CD8-positive, alpha-beta memory T cell (primary cell): ENCODE results near the gene CDC73. TPM values are rescaled to one million over a fixed set of nuclear protein-coding genes. Genes with fewer than 3 reads are reported as not detected.
"Not testable (repeated sequence)": the region's sequence is repeated elsewhere in the genome, so short reads cannot be mapped to it uniquely, and the experiment has no call there.

ENCODE experiments used
- CTCF ChIA-PET: fragments of 350-600 bp; sonication (Branson Sonifier 250); formaldehyde crosslinking; loops from one replicate; lab custom pipeline; 2021; ENCODE audit warnings: antibody characterized with exemption; lab: Charles Lee
- POLR2A ChIA-PET: fragments of 350-600 bp; sonication (Branson Sonifier 250); formaldehyde crosslinking; loops from one replicate; lab custom pipeline; 2021; ENCODE audit warnings: antibody characterized with exemption; lab: Charles Lee
- DNase-seq, 5 donors: peaks; one replicate each; pipeline versions ENCODE4 v3.0.0 to v3.0.0-alpha.2; 2020 to 2022; ENCODE audit warnings: mixed read lengths in 1 of 5
- H3K27ac ChIP-seq: one replicate; pipeline ENCODE4 v1.7.0; 2013; ENCODE audit warnings: low read depth, mild to moderate bottlenecking, low read length, moderate library complexity
- H3K27me3 ChIP-seq: 2 replicates; pipeline ENCODE4 v1.7.0; 2013; ENCODE audit warnings: low read length, mild to moderate bottlenecking; ENCODE audit not compliant: insufficient read depth, poor library complexity, severe bottlenecking
- H3K36me3 ChIP-seq: 2 replicates; pipeline ENCODE4 v1.7.0; 2013; ENCODE audit warnings: mild to moderate bottlenecking, low read length, moderate library complexity; ENCODE audit not compliant: insufficient read depth
- H3K4me1 ChIP-seq: 2 replicates; pipeline ENCODE4 v1.7.0; 2013; ENCODE audit warnings: mild to moderate bottlenecking, low read length, moderate library complexity; ENCODE audit not compliant: insufficient read depth
- H3K4me3 ChIP-seq: 2 replicates; pipeline ENCODE4 v1.7.0; 2013; ENCODE audit warnings: mild to moderate bottlenecking, low read length
- H3K9me3 ChIP-seq: 2 replicates; pipeline ENCODE4 v1.7.0; 2013; ENCODE audit warnings: mild to moderate bottlenecking, low read length
- H3K27ac Mint-ChIP-seq, 8 donors: one replicate each; pipeline ENCODE4 v1.8.0; 2020 to 2021; ENCODE audit warnings: mixed read lengths in 8 of 8, mild to moderate bottlenecking in 6 of 8, inconsistent platforms in 3 of 8, moderate library complexity in 3 of 8
- H3K27me3 Mint-ChIP-seq, 2 donors: one replicate each; pipeline ENCODE4 v1.8.0; 2020 to 2021; ENCODE audit warnings: mixed read lengths in 2 of 2, mild to moderate bottlenecking in 1 of 2, moderate library complexity in 1 of 2
- H3K36me3 Mint-ChIP-seq, 3 donors: one replicate each; pipeline ENCODE4 v1.8.0; 2020 to 2021; ENCODE audit warnings: mixed read lengths in 3 of 3, inconsistent platforms in 1 of 3, mild to moderate bottlenecking in 1 of 3
- H3K4me1 Mint-ChIP-seq, 3 donors: one replicate each; pipeline ENCODE4 v1.8.0; 2020 to 2021; ENCODE audit warnings: mixed read lengths in 3 of 3, inconsistent platforms in 1 of 3, mild to moderate bottlenecking in 1 of 3
- H3K4me3 Mint-ChIP-seq, 7 donors: one replicate each; pipeline ENCODE4 v1.8.0; 2020 to 2021; ENCODE audit warnings: mixed read lengths in 7 of 7, mild to moderate bottlenecking in 6 of 7, moderate library complexity in 4 of 7, inconsistent platforms in 2 of 7
- H3K9me3 Mint-ChIP-seq, 5 donors: one replicate each; pipeline ENCODE4 v1.8.0; 2020 to 2022; ENCODE audit warnings: mixed read lengths in 5 of 5, mild to moderate bottlenecking in 3 of 5, moderate library complexity in 2 of 5, inconsistent platforms in 1 of 5
- polyA plus RNA-seq: library from polyadenylated mRNA; unstranded; fragments of 300-500 nt; fragmentation: Illumina TruSeq; gene quantifications from one replicate; pipeline ENCODE4 v1.2.3, GENCODE V29; 2021
- total RNA-seq, 2 experiments: library from RNA; stranded (reverse); gene quantifications; one replicate each; pipeline ENCODE4 v1.2.3, GENCODE V29; 2021

The CDC73 gene
- total and polyA plus RNA-seq, 3 experiments from 2014 or later: 58.5 to 63.8 (median 59.8) TPM

GRCh38 chr1:193216920-193217319 is 95.1 kb downstream of the CDC73 start:
- DNase-seq: no peak
- no peaks in the 10 kb centered on the region for H3K36me3 ChIP-seq
- POLR2A ChIA-PET: no interaction called here
- H3K4me1 Mint-ChIP-seq: peaks cover 11 to 35% (median 27%) of the 10 kb centered on the region in 3 donors
- H3K4me3 Mint-ChIP-seq: no peak overlapping the region
- no peaks in the 10 kb centered on the region for H3K27me3 ChIP-seq
- no peaks in the 10 kb centered on the region for H3K27me3 Mint-ChIP-seq
- no peak overlapping the region for H3K4me3 ChIP-seq
- H3K9me3 Mint-ChIP-seq: no peaks in the 10 kb centered on the region
- H3K4me1 ChIP-seq: no peaks in the 10 kb centered on the region
- CTCF ChIA-PET: no interaction called here
- H3K27ac ChIP-seq: no peak overlapping the region
- no peaks in the 10 kb centered on the region for H3K9me3 ChIP-seq
- peaks cover 38 to 76% (median 46%) of the 10 kb centered on the region in 3 donors for H3K36me3 Mint-ChIP-seq
- peak overlapping the region in 1 of 8 donors; percentile 74 for H3K27ac Mint-ChIP-seq

DNA sequence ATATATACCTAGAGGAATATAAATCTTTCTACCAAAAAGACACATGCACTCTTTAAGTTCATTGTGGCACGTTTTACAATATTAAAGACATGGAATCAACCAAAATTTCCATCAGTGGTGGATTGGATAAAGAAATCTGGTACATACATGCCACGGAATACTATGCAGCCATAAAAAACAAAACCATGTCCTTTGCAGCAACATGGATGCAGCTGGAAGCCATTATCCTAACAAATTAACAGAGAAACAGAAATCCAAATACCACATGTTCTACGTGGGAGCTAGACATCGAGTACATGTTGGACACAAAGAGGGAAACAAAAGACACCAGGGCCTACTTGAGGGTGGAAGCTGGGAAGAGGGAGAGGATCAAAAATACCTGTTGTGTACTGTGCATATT is 97.6 kb downstream of the CDC73 start:
- Histone ChIP-seq H3K9me3 (no peaks in the 10 kb centered on the region), H3K4me1 (no peaks in the 10 kb centered on the region), H3K4me3 (no peak overlapping the region), H3K27me3 (no peaks in the 10 kb centered on the region), H3K27ac (no peak overlapping the region), H3K36me3 (no peaks in the 10 kb centered on the region)
- Mint-ChIP-seq H3K4me3 (no peak overlapping the region), H3K36me3 (peaks cover 24 to 64% (median 36%) of the 10 kb centered on the region in 3 donors), H3K27ac (peak overlapping the region in 2 of 8 donors; percentile 8 to 69), H3K27me3 (no peaks in the 10 kb centered on the region), H3K9me3 (no peaks in the 10 kb centered on the region), H3K4me1 (peaks cover 18 to 46% (median 45%) of the 10 kb centered on the region in 3 donors)
- ChIA-PET POLR2A (no interaction called here), CTCF (no interaction called here)
- DNase-seq: no peak

DNA sequence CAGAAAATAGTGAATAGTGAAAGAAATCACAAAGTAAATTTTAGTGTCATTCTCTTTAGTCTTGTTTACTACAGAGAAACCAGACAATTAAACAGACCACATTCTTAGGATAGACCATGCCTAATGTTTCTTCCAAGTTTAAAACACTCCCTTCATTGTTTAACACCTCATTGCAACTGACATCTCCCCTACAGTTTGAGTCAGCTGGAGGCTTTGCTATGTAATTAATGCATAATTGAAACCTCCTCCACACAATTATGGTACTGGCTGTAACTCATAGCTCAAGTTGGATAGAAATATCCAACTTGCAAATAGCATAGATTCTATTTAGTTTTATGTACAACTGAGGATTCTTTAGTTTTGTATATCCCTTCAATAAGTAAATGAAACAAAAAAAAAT is 99.8 kb downstream of the CDC73 start:
- Mint-ChIP-seq H3K27ac (peak overlapping the region in 1 of 8 donors; percentile 37), H3K4me3 (no peak overlapping the region), H3K9me3 (no peaks in the 10 kb centered on the region), H3K36me3 (peaks cover 23 to 63% (median 47%) of the 10 kb centered on the region in 3 donors), H3K27me3 (no peaks in the 10 kb centered on the region), H3K4me1 (peaks cover 31 to 60% (median 49%) of the 10 kb centered on the region in 3 donors)
- Histone ChIP-seq H3K9me3 (no peaks in the 10 kb centered on the region), H3K27me3 (no peaks in the 10 kb centered on the region), H3K27ac (no peak overlapping the region), H3K4me3 (no peak overlapping the region), H3K4me1 (no peaks in the 10 kb centered on the region), H3K36me3 (no peaks in the 10 kb centered on the region)
- no peak for DNase-seq
- CTCF ChIA-PET: interaction anchor here (1.0 kb wide), 1 partner anchor 36 kb away, joined by 3 read pairs; no protein-coding TSS in a partner anchor
- POLR2A ChIA-PET: no interaction called here

DNA sequence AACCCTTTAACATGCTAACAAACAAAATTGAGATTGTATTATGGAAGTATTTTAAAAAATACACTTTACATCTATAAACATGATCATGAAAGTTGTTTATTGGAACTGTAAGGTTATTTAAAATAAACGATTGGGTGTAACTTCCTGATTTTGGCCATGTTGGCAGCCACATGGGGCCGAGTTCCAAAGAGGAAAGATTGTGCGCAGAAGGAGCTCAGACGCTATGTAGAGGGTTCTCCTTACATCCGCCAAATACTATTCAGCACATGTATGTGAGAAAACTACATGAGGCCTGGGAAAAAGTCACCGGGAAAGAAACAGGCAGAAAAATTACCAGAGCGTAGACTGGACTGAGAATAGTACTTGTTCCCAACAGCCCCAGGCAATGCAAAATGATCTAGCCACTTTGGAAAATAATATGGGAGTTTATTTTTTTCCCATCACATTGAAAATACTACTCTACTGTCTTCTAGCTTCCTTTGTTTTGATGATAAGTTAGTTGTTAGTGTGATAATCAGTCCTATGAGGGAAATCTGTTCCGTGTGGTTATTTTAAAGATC is 100.3 kb downstream of the CDC73 start:
- POLR2A ChIA-PET: no interaction called here

DNA sequence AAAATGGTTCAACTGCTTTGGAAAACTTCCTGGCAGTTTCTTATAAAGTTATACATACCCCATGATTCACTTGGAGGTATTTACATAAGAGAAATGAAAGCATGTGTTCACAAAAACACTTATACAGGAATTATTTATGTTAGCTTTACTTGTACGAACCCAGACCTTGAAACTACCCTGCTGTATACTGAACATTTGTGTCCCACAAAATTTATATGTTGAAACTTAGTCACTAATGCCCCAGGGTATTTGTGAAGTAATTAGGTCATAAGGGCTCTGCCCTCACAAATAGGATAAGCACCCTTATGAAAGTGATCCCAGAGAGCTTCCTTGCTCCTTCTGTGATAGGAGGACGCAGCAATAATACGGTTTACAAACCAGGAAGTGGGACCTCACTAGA is 107.3 kb downstream of the CDC73 start:
- H3K4me3 Mint-ChIP-seq: no peak overlapping the region
- peaks cover 4% of the 10 kb centered on the region for H3K36me3 ChIP-seq
- H3K4me3 ChIP-seq: no peak overlapping the region
- H3K4me1 Mint-ChIP-seq: peaks cover 20 to 40% (median 34%) of the 10 kb centered on the region in 3 donors
- peaks cover 14 to 47% (median 31%) of the 10 kb centered on the region in 3 donors for H3K36me3 Mint-ChIP-seq
- no peaks in the 10 kb centered on the region for H3K27me3 ChIP-seq
- ChIA-PET CTCF (no interaction called here), POLR2A (no interaction called here)
- no peaks in the 10 kb centered on the region for H3K9me3 Mint-ChIP-seq
- no peak for DNase-seq
- H3K27ac ChIP-seq: no peak overlapping the region
- H3K4me1 ChIP-seq: no peaks in the 10 kb centered on the region
- H3K9me3 ChIP-seq: no peaks in the 10 kb centered on the region
- H3K27me3 Mint-ChIP-seq: no peaks in the 10 kb centered on the region
- H3K27ac Mint-ChIP-seq: no peak overlapping the region

More for the DNA sequence above, 100.3 kb downstream of the CDC73 start:
- DNase-seq: no peak
- Mint-ChIP-seq H3K9me3 (no peaks in the 10 kb centered on the region), H3K4me1 (peaks cover 32 to 61% (median 54%) of the 10 kb centered on the region in 3 donors), H3K36me3 (peaks cover 27 to 61% (median 46%) of the 10 kb centered on the region in 3 donors), H3K27me3 (no peaks in the 10 kb centered on the region), H3K27ac (no peak overlapping the region), H3K4me3 (no peak overlapping the region)
- Histone ChIP-seq H3K9me3 (no peaks in the 10 kb centered on the region), H3K4me1 (no peaks in the 10 kb centered on the region), H3K27ac (no peak overlapping the region), H3K36me3 (no peaks in the 10 kb centered on the region), H3K27me3 (no peaks in the 10 kb centered on the region), H3K4me3 (no peak overlapping the region)
- CTCF ChIA-PET: interaction anchor here (1.0 kb wide), 1 partner anchor 37 kb away, joined by 3 read pairs; no protein-coding TSS in a partner anchor

GRCh38 chr1:193231146-193231545 is 109.3 kb downstream of the CDC73 start:
- Mint-ChIP-seq H3K36me3 (peaks cover 17 to 47% (median 24%) of the 10 kb centered on the region in 3 donors), H3K4me1 (peaks cover 12 to 29% (median 26%) of the 10 kb centered on the region in 3 donors)
- H3K4me3 ChIP-seq, POLR2A ChIA-PET, H3K9me3 ChIP-seq, H3K27ac ChIP-seq, H3K4me3 Mint-ChIP-seq, DNase-seq, H3K9me3 Mint-ChIP-seq, H3K27me3 Mint-ChIP-seq, H3K36me3 ChIP-seq, H3K27me3 ChIP-seq, H3K4me1 ChIP-seq, H3K27ac Mint-ChIP-seq: not testable (repeated sequence)
- CTCF ChIA-PET: interaction anchor here (1.2 kb wide), 1 partner anchor 45 kb away, joined by 3 read pairs; the partner anchor contains the start of gene B3GALT2

GRCh38 chr1:193234530-193234929 is 112.7 kb downstream of the CDC73 start:
- Histone ChIP-seq H3K4me3 (no peak overlapping the region), H3K4me1 (no peaks in the 10 kb centered on the region), H3K27ac (no peak overlapping the region), H3K27me3 (no peaks in the 10 kb centered on the region), H3K9me3 (no peaks in the 10 kb centered on the region), H3K36me3 (peaks cover 4% of the 10 kb centered on the region)
- H3K36me3 Mint-ChIP-seq: peaks cover 30 to 55% (median 35%) of the 10 kb centered on the region in 3 donors
- H3K27me3 Mint-ChIP-seq: no peaks in the 10 kb centered on the region
- no peak overlapping the region for H3K27ac Mint-ChIP-seq
- CTCF ChIA-PET: no interaction called here
- H3K4me1 Mint-ChIP-seq: peaks cover 16 to 29% (median 21%) of the 10 kb centered on the region in 3 donors
- H3K4me3 Mint-ChIP-seq: no peak overlapping the region
- H3K9me3 Mint-ChIP-seq: no peaks in the 10 kb centered on the region
- no peak for DNase-seq
- POLR2A ChIA-PET: no interaction called here

DNA sequence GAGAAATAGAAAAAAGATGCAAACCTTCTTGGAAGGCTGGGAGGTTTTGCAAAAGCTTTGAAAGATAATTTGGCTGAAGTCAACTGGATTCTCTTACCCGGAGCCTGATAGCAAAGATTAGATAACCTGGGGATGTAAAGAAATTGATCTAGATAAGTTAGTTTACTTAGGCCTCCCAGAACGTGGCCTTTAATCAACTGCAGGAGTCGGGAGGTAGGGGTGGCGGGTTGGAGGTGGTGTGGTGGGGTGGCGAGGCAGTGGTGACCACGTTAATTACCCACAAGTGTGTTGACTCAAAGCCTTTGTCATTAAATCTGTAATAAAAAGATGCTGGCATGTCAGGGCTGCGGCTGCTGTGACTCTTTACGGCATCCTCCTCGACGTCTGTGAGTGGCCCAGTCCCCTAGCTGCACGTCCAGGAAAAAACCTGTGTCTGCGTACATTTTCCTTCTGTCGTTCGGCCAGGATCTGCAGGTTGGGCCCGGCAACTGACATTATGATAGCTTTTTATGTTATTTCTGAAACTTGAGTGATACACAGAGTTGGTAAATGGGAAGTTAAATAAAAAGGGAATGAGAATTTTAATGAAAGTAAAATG is 115.6 kb downstream of the CDC73 start:
- Histone ChIP-seq H3K27ac (no peak overlapping the region), H3K4me3 (no peak overlapping the region), H3K4me1 (peaks cover 18% of the 10 kb centered on the region), H3K9me3 (no peaks in the 10 kb centered on the region), H3K27me3 (no peaks in the 10 kb centered on the region), H3K36me3 (peaks cover 4% of the 10 kb centered on the region)
- Mint-ChIP-seq H3K36me3 (peaks cover 36 to 70% (median 49%) of the 10 kb centered on the region in 3 donors), H3K4me1 (peaks cover 41 to 47% (median 42%) of the 10 kb centered on the region in 3 donors), H3K27me3 (no peaks in the 10 kb centered on the region), H3K4me3 (no peak overlapping the region), H3K9me3 (peaks cover 0 to 4% (median 0%) of the 10 kb centered on the region in 5 donors), H3K27ac (no peak overlapping the region)
- ChIA-PET CTCF (interaction anchor here (0.6 kb wide), 1 partner anchor 1217 kb away, joined by 3 read pairs; no protein-coding TSS in a partner anchor), POLR2A (no interaction called here)
- no peak for DNase-seq
